Placental epithelial cell (primary cell): ENCODE data around the gene KRTAP1-3. TPM values are rescaled to one million over a fixed set of nuclear protein-coding genes. Genes with fewer than 3 reads are reported as not detected.

ENCODE experiments used
- small RNA-seq: library from RNA; depleted of rRNA; stranded (forward); fragments of <200 nt; gene quantifications from one replicate; pipeline ENCODE3, GENCODE V24; 2012
- total RNA-seq: library from RNA; depleted of rRNA; stranded (reverse); fragments of >200 nt; gene quantifications from 2 replicates; pipeline ENCODE4 v1.2.3, GENCODE V29; 2012

KRTAP1-3 gene
- total RNA-seq: not detected in 2 replicates

GRCh38 chr17:41034346-41034935 lies at the start of gene KRTAP1-3:
Gene KRTAP1-3 (minus strand): TSS chr17:41034874. CDS start chr17:41034821, 53 bp downstream.

GRCh38 chr17:41084100-41084856 lies 49.6 kb upstream of the KRTAP1-3 start, which contains the start of gene KRTAP4-7:
Gene KRTAP4-7 (plus strand): TSS chr17:41084150. CDS start chr17:41084207, 57 bp downstream.

GRCh38 chr17:41065829-41066624 lies 31.4 kb upstream of the KRTAP1-3 start, which contains the start of gene KRTAP2-4:
Gene KRTAP2-4 (minus strand): TSS chr17:41065879. CDS start chr17:41065845, 34 bp downstream.

GRCh38 chr17:41060052-41060604 lies 25.5 kb upstream of the KRTAP1-3 start, which contains the start of gene KRTAP2-3:
Gene KRTAP2-3 (minus strand): TSS chr17:41060114. CDS start chr17:41060050, 64 bp downstream.

GRCh38 chr17:41055130-41055529 lies 20.5 kb upstream of the KRTAP1-3 start, which contains the start of gene KRTAP2-2:
Gene KRTAP2-2 (minus strand): TSS chr17:41055230. CDS start chr17:41055211, 19 bp downstream.

GRCh38 chr17:41046735-41047465 lies 12.2 kb upstream of the KRTAP1-3 start, which contains the start of gene KRTAP2-1:
Gene KRTAP2-1 (minus strand): TSS chr17:41047316. CDS start chr17:41047267, 49 bp downstream.

GRCh38 chr17:41040783-41041571 lies 6.3 kb upstream of the KRTAP1-3 start, which contains the start of gene KRTAP1-1:
Gene KRTAP1-1 (minus strand): TSS chr17:41041450. CDS start chr17:41041397, 53 bp downstream.

GRCh38 chr17:41029633-41030245 lies 4.9 kb downstream of the KRTAP1-3 start, which contains the start of gene KRTAP1-4:
Gene KRTAP1-4 (minus strand): TSS chr17:41030195. CDS start chr17:41030078, 117 bp downstream.

GRCh38 chr17:41026715-41027471 lies 7.8 kb downstream of the KRTAP1-3 start, which contains the start of gene KRTAP1-5:
Gene KRTAP1-5 (minus strand): TSS chr17:41027208. CDS start chr17:41027155, 53 bp downstream.

GRCh38 chr17:41008811-41009210 lies 25.9 kb downstream of the KRTAP1-3 start, which contains the start of gene KRTAP3-1:
Gene KRTAP3-1 (minus strand): TSS chr17:41009128. CDS start chr17:41009074, 54 bp downstream.

GRCh38 chr17:40999563-40999962 lies 35.1 kb downstream of the KRTAP1-3 start, which contains the start of gene KRTAP3-2:
Gene KRTAP3-2 (minus strand): TSS chr17:40999906. CDS start chr17:40999853, 53 bp downstream.

GRCh38 chr17:40993839-40994238 lies 40.8 kb downstream of the KRTAP1-3 start, which contains the start of gene KRTAP3-3:
Gene KRTAP3-3 (minus strand): TSS chr17:40994164. CDS start chr17:40994097, 67 bp downstream.

GRCh38 chr17:40984226-40984625 lies 50.4 kb downstream of the KRTAP1-3 start, which contains the start of gene KRT40:
Gene KRT40 (minus strand): TSS chr17:40984326. CDS start chr17:40984273, 53 bp downstream.

Small RNAs within 50 kb of the gene (small RNA-seq; reads per million reads assigned to genes)
- gene KRTAP3-4P: not detected

Other genes with a start within 250 kb of the KRTAP1-3 start
- gene KRT28, start 234.9 kb downstream of the KRTAP1-3 start, total RNA-seq: not detected in 2 replicates
- 5.1 and 9.8 TPM in 2 replicates for gene KRT10, start 212.3 kb downstream of the KRTAP1-3 start, total RNA-seq
- gene KRT12, start 167.7 kb downstream of the KRTAP1-3 start, total RNA-seq: not detected in 2 replicates
- not detected in 2 replicates for gene KRT20, start 149.6 kb downstream of the KRTAP1-3 start, total RNA-seq
- 0.79 and 1.4 TPM in 2 replicates for gene KRT23, start 97.2 kb downstream of the KRTAP1-3 start, total RNA-seq
- not detected in 2 replicates for gene KRT39, start 67.9 kb downstream of the KRTAP1-3 start, total RNA-seq
- gene KRT40, start 50.5 kb downstream of the KRTAP1-3 start, total RNA-seq: not detected in 2 replicates
- gene KRTAP3-3, start 40.7 kb downstream of the KRTAP1-3 start, total RNA-seq: not detected in 2 replicates
- gene KRTAP3-2, start 35.0 kb downstream of the KRTAP1-3 start, total RNA-seq: not detected in 2 replicates
- not detected in 2 replicates for gene KRTAP3-1, start 25.7 kb downstream of the KRTAP1-3 start, total RNA-seq
- not detected in 2 replicates for gene KRTAP1-5, start 7.7 kb downstream of the KRTAP1-3 start, total RNA-seq
- gene KRTAP1-4, start 4.7 kb downstream of the KRTAP1-3 start, total RNA-seq: not detected in 2 replicates
- not detected in 2 replicates for gene KRTAP1-1, start 6.6 kb upstream of the KRTAP1-3 start, total RNA-seq
- not detected in 2 replicates for gene KRTAP2-1, start 12.4 kb upstream of the KRTAP1-3 start, total RNA-seq
- gene KRTAP2-2, start 20.4 kb upstream of the KRTAP1-3 start, total RNA-seq: not detected in 2 replicates
- gene KRTAP2-3, start 25.2 kb upstream of the KRTAP1-3 start, total RNA-seq: 2.3 TPM in 1 of 2 replicates, not detected in the other
- not detected in 2 replicates for gene KRTAP2-4, start 31.0 kb upstream of the KRTAP1-3 start, total RNA-seq
- not detected in 2 replicates for gene KRTAP4-7, start 49.3 kb upstream of the KRTAP1-3 start, total RNA-seq
- not detected in 2 replicates for gene KRTAP4-8, start 63.3 kb upstream of the KRTAP1-3 start, total RNA-seq
- not detected in 2 replicates for gene KRTAP4-16, start 67.3 kb upstream of the KRTAP1-3 start, total RNA-seq
- gene KRTAP4-9, start 70.5 kb upstream of the KRTAP1-3 start, total RNA-seq: not detected in 2 replicates
- not detected in 2 replicates for gene KRTAP4-11, start 83.5 kb upstream of the KRTAP1-3 start, total RNA-seq
- gene KRTAP4-12, start 89.3 kb upstream of the KRTAP1-3 start, total RNA-seq: not detected in 2 replicates
- not detected in 2 replicates for gene KRTAP4-6, start 105.7 kb upstream of the KRTAP1-3 start, total RNA-seq
- not detected in 2 replicates for gene KRTAP4-5, start 115.0 kb upstream of the KRTAP1-3 start, total RNA-seq
- gene KRTAP4-4, start 125.9 kb upstream of the KRTAP1-3 start, total RNA-seq: not detected in 2 replicates
- not detected in 2 replicates for gene KRTAP4-3, start 133.3 kb upstream of the KRTAP1-3 start, total RNA-seq
- not detected in 2 replicates for gene KRTAP4-2, start 143.3 kb upstream of the KRTAP1-3 start, total RNA-seq
- not detected in 2 replicates for gene KRTAP4-1, start 150.0 kb upstream of the KRTAP1-3 start, total RNA-seq
- not detected in 2 replicates for gene KRTAP9-1, start 155.0 kb upstream of the KRTAP1-3 start, total RNA-seq
- gene KRTAP9-2, start 191.8 kb upstream of the KRTAP1-3 start, total RNA-seq: not detected in 2 replicates
- not detected in 2 replicates for gene KRTAP9-3, start 197.6 kb upstream of the KRTAP1-3 start, total RNA-seq
- not detected in 2 replicates for gene KRTAP9-8, start 203.1 kb upstream of the KRTAP1-3 start, total RNA-seq
- not detected in 2 replicates for gene KRTAP9-4, start 214.8 kb upstream of the KRTAP1-3 start, total RNA-seq
- not detected in 2 replicates for gene KRTAP9-9, start 220.5 kb upstream of the KRTAP1-3 start, total RNA-seq
- not detected in 2 replicates for gene KRTAP9-6, start 230.5 kb upstream of the KRTAP1-3 start, total RNA-seq
- gene KRTAP9-7, start 240.8 kb upstream of the KRTAP1-3 start, total RNA-seq: not detected in 2 replicates